HG02571 (cell line): ENCODE data around the gene NIPSNAP3A.
"Not testable (repeated sequence)": the region's sequence is repeated elsewhere in the genome, so short reads cannot be mapped to it uniquely, and the experiment has no call there.

ENCODE experiments used
- ATAC-seq: cut with Tn5 transposase; IDR thresholded peaks from one replicate; pipeline ENCODE4 v1.9.1; 2021; ENCODE audit warnings: mild to moderate bottlenecking, moderate library complexity; ENCODE audit not compliant: unreplicated experiment

The NIPSNAP3A gene

GRCh38 chr9:104747565-104748358 lies at the start of gene NIPSNAP3A:
Gene NIPSNAP3A, plus strand, starts transcription at chr9:104747683. Its CDS starts 110 bp downstream, at chr9:104747793.
- ATAC-seq: peak; percentile 87

- no peak for ATAC-seq
Measured at GRCh38 chr9:104700306-104700705, 47.2 kb upstream of the NIPSNAP3A start.

DNA sequence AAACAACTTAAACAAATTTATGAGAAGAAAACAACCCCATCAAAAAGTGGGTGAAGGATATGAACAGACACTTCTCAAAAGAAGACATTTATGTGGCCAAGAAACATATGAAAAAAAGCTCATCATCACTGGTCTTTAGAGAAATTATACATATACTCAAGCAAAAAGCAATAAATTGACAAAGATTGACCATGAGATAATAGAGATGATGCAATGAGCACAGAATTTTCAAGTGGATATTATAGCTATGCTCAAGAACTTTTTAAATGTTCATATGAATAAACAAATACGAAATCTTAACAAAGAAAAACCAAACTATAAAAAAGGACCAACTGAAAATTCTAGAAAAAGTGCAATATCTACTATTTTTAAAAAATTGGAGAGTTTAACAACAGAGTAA lies 38.7 kb upstream of the NIPSNAP3A start:
- not testable (repeated sequence) for ATAC-seq

DNA sequence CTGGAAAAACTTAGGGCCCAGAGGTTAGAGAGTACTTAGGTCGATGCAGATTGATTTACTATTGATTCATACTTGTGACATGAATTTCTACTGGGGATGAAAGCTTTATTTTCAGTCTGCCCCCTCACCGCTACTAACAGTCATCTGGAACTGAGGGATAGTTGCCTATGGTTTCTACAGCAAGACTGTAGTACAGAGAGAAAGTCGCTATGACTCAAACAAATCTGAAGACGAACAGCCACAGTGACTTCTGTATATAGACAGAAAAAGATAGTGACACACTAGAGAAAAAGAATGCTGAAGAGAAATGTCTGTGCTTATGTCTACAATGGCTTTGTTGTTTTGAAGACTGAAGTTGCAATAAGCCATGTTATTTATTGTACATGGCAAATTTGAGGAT lies 35.9 kb upstream of the NIPSNAP3A start:
- no peak for ATAC-seq

DNA sequence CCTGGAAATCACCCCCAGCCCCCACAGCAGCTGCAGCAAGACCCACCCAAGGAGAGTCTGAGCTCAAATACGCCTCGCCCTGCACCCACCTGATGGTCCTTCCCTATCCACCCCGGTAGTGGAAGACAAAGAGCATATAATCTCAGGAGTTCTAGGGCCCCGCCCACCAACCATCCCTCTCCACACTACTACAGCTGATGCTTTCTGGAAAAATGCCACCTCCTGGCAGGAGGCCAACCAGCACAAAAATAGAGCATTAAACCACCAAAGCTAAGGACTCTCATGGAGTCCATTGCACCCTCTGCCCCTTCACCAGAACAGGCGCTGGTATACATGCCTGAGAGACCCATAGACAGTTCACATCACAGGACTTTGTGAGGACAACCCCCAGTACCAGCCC lies 22.5 kb upstream of the NIPSNAP3A start:
- ATAC-seq: no peak

DNA sequence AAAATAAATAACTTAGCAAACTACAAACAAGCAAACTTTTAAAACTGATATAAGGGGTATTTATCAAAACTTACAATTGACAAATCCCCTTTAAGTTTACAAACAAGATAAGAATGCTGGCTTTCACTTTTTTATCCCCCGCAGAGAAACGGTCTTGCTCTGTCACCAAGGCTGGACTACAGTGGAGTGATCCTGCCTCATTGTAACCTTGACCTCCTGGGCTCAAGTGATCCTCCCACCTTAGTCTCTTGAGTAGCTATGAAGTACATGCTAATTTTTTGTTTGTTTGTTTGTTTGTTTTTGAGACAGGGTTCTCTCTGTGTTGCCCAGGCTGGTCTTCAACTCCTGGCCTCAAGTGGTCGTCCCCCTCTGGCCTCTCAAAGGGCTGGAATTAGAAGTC lies 9.0 kb upstream of the NIPSNAP3A start:
- ATAC-seq: no peak

DNA sequence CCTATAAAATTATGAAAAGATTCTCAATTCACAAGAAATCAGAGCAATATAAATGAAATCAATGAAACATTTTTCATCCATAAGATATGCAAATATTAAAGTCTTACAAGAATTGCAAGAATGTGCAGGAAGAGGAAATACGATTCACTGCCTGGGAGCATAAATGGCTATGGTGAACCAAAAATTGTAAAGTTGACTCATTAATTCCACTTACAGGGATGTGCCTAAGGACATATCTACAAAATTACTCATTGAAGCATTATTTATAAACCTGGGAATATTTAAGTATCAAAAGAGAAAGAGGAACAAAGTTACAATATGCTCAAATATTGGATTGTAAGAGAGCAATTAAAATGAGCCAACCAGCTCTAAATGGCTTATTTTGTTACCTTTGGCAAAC lies 6.9 kb upstream of the NIPSNAP3A start:
- ATAC-seq: no peak

GRCh38 chr9:104743376-104743985 lies 4.0 kb upstream of the NIPSNAP3A start:
- ATAC-seq: peak; percentile 35

GRCh38 chr9:104745852-104746251 lies 1.6 kb upstream of the NIPSNAP3A start:
- ATAC-seq: no peak

- no peak for ATAC-seq
Measured at GRCh38 chr9:104746285-104746684, 1.2 kb upstream of the NIPSNAP3A start.

GRCh38 chr9:104746798-104747197 lies 685 bp upstream of the NIPSNAP3A start:
- ATAC-seq: no peak

DNA sequence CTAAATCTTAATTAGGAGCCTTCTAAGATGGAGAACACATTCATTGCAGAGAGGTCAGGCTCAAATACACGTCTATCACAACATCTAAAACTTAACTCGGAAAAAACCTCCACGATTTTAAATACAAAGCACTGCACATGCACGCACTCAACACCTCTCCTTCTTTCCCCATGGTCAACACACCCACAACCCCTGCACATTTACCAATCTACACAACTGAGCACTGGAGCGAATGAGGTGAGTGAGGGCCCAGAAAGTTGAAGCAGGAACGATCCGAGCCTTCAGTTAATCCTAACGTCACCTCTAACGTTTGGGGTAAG lies 278 bp upstream of the NIPSNAP3A start:
- ATAC-seq: peak; percentile 11

DNA sequence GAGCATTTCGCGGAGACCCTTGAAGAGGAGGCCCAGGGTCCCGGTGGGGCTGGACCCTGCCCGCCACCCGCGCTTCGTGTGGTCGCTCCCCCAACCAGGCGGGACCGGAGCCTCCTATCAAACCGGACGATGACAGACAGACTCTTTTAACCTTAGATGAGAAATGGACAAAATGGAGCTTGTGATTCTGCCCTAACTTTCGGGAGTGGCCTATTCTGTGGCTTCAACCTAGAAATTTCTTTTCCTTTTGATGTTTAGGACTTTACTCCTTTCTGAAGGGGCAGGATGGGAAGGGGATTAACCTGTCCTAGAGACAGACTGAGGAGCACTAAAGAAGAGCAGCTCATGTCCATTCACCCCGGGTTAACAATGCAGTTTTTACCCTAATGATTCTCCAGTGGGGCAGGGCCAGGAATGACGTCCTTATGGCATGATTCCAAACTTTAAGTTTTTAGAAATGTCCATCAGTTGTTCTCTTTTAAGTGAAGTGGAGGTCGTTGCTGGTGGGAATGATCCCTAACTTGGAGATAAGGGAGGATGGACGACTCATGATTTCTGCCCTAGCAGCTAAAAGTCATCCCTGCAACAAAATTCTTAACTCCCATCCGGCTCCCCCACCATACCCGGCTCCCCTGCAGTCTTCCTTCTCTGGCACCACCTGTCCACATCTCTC lies 1.0 kb downstream of the NIPSNAP3A start:
- no peak for ATAC-seq

DNA sequence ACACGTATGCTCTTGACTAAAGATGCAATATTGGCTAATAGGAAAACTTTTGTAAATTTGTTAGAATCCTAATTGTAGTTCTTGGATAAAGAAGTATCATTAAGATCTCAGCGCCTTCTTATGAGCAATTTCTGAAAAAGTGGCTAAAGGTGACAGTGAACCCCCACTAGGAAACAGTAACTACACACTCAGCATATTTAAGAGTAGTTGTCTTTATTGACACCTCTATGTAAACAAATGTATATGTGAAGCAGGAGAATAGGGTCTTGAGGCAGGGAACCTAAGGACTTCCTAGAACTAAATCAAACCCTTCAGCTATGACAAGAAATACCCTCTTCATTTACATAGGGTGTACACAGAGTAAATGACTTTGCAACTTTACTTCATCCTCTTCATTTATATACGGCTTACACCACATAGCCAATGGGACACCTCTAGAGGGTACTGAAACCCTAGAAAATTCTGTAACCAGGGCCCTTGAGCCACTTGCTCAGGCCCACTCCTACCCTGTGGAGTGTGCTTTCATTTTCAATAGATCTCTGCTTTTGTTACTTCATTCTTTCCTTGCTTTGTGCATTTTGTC lies 2.8 kb downstream of the NIPSNAP3A start:
- ATAC-seq: peak; percentile 32

DNA sequence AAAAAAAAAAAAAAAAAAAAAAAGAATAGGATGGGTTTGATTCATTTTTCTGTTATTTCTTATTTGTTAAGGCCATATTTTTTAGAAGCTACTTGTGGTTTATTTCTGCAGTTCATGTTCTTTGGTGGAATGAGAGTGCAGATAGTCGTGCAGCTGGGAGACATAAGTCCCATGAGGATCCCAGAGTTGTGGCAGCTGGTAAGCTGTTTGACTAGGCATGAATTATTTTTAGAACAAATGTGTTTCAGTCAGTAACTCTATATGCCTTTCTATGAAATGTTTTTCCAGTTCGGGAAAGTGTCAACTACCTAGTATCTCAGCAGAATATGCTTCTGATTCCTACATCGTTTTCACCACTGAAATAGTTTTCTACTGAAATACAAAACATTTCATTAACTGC lies 11.5 kb downstream of the NIPSNAP3A start:
- no peak for ATAC-seq

DNA sequence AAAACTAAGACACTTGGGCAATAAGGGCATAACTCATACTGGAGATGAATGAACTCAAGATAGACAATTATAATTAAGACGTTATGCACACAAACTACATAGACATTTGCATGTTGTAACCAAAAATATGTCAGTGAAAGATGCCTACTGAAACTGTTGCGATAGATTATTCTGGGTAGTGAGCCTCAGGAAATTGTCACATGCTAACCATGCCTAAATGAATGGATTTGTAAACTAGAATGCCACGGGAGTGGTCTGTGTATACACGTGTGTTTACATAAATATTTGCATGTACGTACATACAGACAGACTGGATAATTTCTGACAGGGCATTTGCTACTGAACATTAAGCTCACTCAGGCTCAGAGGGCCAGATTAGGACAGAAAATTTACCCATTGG lies 17.7 kb downstream of the NIPSNAP3A start:
- ATAC-seq: peak; percentile 33

GRCh38 chr9:104766025-104766424 lies 18.5 kb downstream of the NIPSNAP3A start:
- ATAC-seq: no peak

DNA sequence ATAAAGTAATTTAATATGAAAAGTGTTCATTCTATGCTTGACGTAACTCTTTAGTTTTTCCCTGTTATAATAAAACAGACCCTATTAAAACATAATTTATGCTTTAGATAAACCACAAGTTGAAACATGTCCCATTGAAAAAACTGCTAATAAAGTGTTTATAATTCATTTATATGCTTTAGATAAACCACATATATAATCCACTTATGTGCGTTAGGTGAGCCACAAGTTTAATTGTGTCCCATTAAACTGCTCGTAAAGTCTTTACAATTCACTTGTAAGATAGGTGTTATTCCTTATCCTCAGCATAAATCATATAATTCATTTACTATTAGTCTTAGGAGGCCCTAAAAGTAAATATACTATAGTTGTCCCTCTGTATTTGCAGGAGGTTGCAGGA lies 20.0 kb downstream of the NIPSNAP3A start:
- ATAC-seq: no peak

DNA sequence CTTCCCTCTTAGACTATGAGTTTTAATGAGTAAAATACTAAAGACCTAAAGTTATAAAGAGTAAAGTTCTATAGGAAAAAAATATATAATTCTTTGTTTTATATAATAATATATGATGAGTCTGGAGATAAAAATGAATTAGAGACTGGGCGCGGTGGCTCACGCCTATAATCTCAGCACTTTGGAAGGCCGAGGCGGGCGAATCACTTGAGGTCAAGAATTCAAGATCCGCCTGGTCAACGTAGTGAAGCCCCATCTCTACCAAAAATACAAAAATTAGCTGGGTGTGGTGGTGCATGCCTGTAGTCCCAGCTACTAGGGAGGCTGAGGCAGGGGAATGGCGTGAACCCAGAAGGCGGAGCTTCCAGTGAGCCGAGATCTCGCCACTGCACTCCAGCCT lies 21.5 kb downstream of the NIPSNAP3A start:
- ATAC-seq: not testable (repeated sequence)

GRCh38 chr9:104769655-104770054 lies 22.2 kb downstream of the NIPSNAP3A start:
- ATAC-seq: no peak

DNA sequence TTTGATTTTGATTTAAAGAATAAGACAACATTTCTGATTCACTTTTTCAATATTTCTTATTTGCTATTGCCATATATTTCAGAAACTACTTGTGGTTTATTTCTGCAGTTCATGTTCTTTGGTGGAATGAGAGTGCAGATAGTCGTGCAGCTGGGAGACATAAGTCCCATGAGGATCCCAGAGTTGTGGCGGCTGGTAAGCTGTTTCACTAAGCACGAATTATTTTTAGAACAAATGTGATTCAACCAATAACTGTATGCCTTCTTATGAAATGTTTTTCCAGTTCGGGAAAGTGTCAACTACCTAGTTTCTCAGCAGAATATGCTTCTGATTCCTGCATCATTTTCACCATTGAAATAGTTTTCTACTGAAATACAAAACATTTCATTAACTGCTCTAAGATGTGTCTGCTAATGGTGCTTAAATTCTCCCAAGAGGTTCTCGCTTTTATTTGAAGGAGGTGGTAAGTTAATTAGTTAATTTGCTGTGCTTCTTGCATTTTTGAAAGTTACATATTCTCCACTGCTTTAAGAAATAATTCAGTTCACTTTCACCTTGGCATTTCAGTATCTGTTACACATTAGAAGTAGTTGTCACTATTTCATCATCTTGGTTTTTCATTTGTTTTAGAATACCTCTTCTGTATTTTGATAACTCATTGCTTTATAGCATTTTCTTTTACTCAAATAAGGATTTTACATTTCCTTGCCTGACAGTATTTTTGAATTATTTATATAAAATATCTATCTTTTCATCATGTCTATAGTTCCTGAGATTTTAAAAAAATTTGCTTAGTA lies 25.4 kb downstream of the NIPSNAP3A start:
- no peak for ATAC-seq
